ENCODE data around the gene GPR15. TPM values are rescaled to one million over a fixed set of nuclear protein-coding genes. Genes with fewer than 3 reads are reported as not detected.

The GPR15 gene
- total RNA-seq, 1 donor from 2014 or later: not detected

- peaks cover 8% of the 10 kb centered on the region for H3K27me3 Mint-ChIP-seq (ENCODE audit: low read depth)
- no peaks in the 10 kb centered on the region for H3K36me3 Mint-ChIP-seq
- no peak for DNase-seq (ENCODE audit: low spot score in 2 of 2, unreplicated experiment in 2 of 2)
- H3K4me3 Mint-ChIP-seq: no peak overlapping the region
- H3K27ac Mint-ChIP-seq: no peak overlapping the region
- H3K9me3 Mint-ChIP-seq: no peaks in the 10 kb centered on the region
- no peaks in the 10 kb centered on the region for H3K4me1 Mint-ChIP-seq
- TF ChIP-seq CTCF (IDR thresholded peaks at IDR 0.05; ENCODE audit: unreplicated experiment): no peak
These were observed 4.8 kb downstream of the GPR15 start for GRCh38 chr3:98536456-98537017.

GRCh38 chr3:98540346-98540745, 8.6 kb downstream of the GPR15 start:
- Mint-ChIP-seq H3K4me3 (no peak overlapping the region), H3K9me3 (no peaks in the 10 kb centered on the region), H3K27me3 (ENCODE audit: low read depth) (peaks cover 12% of the 10 kb centered on the region), H3K36me3 (no peaks in the 10 kb centered on the region), H3K27ac (no peak overlapping the region), H3K4me1 (no peaks in the 10 kb centered on the region)
- no peak for DNase-seq (ENCODE audit: low spot score in 2 of 2, unreplicated experiment in 2 of 2)
- TF ChIP-seq CTCF (IDR thresholded peaks at IDR 0.05; ENCODE audit: unreplicated experiment): no peak

- Mint-ChIP-seq H3K27ac (no peak overlapping the region), H3K4me1 (no peaks in the 10 kb centered on the region), H3K27me3 (ENCODE audit: low read depth) (peaks cover 12% of the 10 kb centered on the region), H3K36me3 (no peaks in the 10 kb centered on the region), H3K9me3 (no peaks in the 10 kb centered on the region), H3K4me3 (no peak overlapping the region)
- no peak for DNase-seq (ENCODE audit: low spot score in 2 of 2, unreplicated experiment in 2 of 2)
- no peak for TF ChIP-seq CTCF (IDR thresholded peaks at IDR 0.05; ENCODE audit: unreplicated experiment)
These were observed 9.9 kb downstream of the GPR15 start for GRCh38 chr3:98541695-98542094.

GRCh38 chr3:98542623-98543022, 10.8 kb downstream of the GPR15 start:
- H3K27me3 Mint-ChIP-seq (ENCODE audit: low read depth): peaks cover 12% of the 10 kb centered on the region
- no peaks in the 10 kb centered on the region for H3K4me1 Mint-ChIP-seq
- H3K36me3 Mint-ChIP-seq: no peaks in the 10 kb centered on the region
- no peak for TF ChIP-seq CTCF (IDR thresholded peaks at IDR 0.05; ENCODE audit: unreplicated experiment)
- H3K27ac Mint-ChIP-seq: no peak overlapping the region
- no peak overlapping the region for H3K4me3 Mint-ChIP-seq
- DNase-seq (ENCODE audit: low spot score in 2 of 2, unreplicated experiment in 2 of 2): no peak
- no peaks in the 10 kb centered on the region for H3K9me3 Mint-ChIP-seq

GRCh38 chr3:98545940-98546339, 14.2 kb downstream of the GPR15 start:
- peaks cover 24% of the 10 kb centered on the region for H3K27me3 Mint-ChIP-seq (ENCODE audit: low read depth)
- H3K9me3 Mint-ChIP-seq: no peaks in the 10 kb centered on the region
- no peak overlapping the region for H3K4me3 Mint-ChIP-seq

More at GRCh38 chr3:98545940-98546339, 14.2 kb downstream of the GPR15 start:
- no peaks in the 10 kb centered on the region for H3K36me3 Mint-ChIP-seq
- DNase-seq (ENCODE audit: low spot score in 2 of 2, unreplicated experiment in 2 of 2): no peak
- no peaks in the 10 kb centered on the region for H3K4me1 Mint-ChIP-seq
- H3K27ac Mint-ChIP-seq: no peak overlapping the region
- no peak for TF ChIP-seq CTCF (IDR thresholded peaks at IDR 0.05; ENCODE audit: unreplicated experiment)

Data from mesothelial cell of epicardium (in vitro differentiated cells).